ENCODE results near the gene ATP8B4.

DNA sequence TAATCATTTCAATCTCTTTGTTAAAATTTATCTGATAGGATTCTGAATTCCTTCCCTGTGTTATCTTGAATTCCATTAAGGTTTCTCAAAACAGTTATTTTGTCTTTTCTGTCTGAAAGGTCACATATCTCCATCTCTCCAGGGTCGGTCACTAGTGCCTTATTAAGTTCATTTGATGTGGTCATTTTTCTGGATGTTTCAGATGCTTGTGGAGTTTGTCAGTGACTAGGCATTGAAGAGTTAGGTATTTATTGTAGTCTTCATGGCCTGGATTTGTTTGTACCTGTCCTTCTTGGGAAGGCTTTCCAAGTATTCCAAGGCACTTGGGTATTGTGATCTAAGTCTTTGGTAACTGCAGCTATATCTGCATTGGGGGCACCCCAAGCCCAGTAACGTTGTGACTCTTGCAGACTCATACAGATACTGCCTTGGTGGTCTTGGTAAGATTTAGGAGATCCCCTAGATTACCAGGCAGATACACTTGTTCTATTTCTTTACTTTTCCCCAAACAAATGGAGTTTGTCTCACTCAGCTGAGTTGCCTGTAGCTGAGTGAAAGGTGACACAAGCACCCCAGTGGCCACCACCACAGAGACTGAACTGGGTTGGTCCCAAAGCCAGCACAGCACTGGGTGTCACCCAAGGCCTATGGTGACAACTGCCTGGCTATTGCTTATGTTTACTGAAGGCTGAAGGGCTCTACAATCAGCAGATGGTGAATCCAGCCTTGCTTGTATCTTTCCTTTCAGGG lies 44.1 kb upstream of the ATP8B4 start:
- TF ChIP-seq, protein P1, sequence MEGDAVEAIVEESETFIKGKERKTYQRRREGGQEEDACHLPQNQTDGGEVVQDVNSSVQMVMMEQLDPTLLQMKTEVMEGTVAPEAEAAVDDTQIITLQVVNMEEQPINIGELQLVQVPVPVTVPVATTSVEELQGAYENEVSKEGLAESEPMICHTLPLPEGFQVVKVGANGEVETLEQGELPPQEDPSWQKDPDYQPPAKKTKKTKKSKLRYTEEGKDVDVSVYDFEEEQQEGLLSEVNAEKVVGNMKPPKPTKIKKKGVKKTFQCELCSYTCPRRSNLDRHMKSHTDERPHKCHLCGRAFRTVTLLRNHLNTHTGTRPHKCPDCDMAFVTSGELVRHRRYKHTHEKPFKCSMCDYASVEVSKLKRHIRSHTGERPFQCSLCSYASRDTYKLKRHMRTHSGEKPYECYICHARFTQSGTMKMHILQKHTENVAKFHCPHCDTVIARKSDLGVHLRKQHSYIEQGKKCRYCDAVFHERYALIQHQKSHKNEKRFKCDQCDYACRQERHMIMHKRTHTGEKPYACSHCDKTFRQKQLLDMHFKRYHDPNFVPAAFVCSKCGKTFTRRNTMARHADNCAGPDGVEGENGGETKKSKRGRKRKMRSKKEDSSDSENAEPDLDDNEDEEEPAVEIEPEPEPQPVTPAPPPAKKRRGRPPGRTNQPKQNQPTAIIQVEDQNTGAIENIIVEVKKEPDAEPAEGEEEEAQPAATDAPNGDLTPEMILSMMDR (IDR thresholded peaks at IDR 0.05) = no peak
- TF ChIP-seq POLR2A (IDR thresholded peaks at IDR 0.05) = no peak

All from testis (tissue), 2 donors.